GM10266 (cell line): ENCODE measurements around the gene IGSF6.
"Not testable (repeated sequence)": the region's sequence is repeated elsewhere in the genome, so short reads cannot be mapped to it uniquely, and the experiment has no call there.

Experiments used
- DNase-seq: peaks from one replicate; pipeline ENCODE4 v3.0.0; 2012; ENCODE audit errors: extremely low spot score
- TF ChIP-seq, protein P1 (sequence below): IDR thresholded peaks from 2 replicates; pipeline ENCODE4 v1.5.1; 2012; ENCODE audit warnings: mild to moderate bottlenecking, low read depth; ENCODE audit not compliant: control insufficient read depth, insufficient read depth; ENCODE audit errors: missing control alignments

The IGSF6 gene

DNA sequence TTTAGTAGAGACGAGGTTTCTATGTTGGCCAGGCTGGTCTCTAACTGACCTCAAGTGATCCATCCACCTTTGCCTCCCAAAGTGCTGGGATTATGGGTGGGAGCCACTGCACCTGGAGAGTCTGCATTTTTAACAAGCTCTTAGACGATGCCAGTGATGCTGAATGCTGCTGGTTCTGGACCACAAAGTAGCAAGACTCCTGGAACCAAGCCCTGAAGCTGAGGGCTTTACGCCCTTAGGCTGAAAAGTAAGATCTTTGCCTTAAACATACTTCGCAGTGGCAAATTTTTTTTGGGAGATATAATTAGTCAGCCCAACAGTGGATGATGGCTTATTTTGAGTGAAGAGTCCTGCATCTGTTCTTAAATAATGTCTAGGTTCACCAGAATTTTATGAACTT is 39.0 kb downstream of the IGSF6 start:
- TF ChIP-seq, protein P1, sequence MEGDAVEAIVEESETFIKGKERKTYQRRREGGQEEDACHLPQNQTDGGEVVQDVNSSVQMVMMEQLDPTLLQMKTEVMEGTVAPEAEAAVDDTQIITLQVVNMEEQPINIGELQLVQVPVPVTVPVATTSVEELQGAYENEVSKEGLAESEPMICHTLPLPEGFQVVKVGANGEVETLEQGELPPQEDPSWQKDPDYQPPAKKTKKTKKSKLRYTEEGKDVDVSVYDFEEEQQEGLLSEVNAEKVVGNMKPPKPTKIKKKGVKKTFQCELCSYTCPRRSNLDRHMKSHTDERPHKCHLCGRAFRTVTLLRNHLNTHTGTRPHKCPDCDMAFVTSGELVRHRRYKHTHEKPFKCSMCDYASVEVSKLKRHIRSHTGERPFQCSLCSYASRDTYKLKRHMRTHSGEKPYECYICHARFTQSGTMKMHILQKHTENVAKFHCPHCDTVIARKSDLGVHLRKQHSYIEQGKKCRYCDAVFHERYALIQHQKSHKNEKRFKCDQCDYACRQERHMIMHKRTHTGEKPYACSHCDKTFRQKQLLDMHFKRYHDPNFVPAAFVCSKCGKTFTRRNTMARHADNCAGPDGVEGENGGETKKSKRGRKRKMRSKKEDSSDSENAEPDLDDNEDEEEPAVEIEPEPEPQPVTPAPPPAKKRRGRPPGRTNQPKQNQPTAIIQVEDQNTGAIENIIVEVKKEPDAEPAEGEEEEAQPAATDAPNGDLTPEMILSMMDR: no peak

GRCh38 chr16:21611556-21612384 is 40.6 kb downstream of the IGSF6 start:
- TF ChIP-seq, protein P1: no peak
- no peak for DNase-seq

More for the DNA sequence above, 39.0 kb downstream of the IGSF6 start:
- DNase-seq: no peak

DNA sequence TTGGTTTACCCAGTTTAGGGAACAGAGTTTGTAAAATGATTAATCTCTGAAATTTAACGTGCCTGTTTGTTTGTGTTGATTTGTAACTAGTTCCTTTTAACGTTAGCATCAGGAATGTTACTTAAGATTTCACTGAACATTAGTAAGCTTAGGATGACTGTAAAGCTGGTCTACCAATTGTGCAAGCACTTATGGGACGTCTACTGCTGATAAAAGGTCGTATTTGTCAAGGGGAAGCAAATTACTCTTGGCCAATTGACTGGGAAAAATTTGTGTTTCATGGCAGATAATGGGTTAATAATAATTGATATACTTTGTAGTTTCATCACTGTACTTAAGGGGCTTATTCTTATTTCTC is 41.2 kb downstream of the IGSF6 start:
- DNase-seq: no peak

DNA sequence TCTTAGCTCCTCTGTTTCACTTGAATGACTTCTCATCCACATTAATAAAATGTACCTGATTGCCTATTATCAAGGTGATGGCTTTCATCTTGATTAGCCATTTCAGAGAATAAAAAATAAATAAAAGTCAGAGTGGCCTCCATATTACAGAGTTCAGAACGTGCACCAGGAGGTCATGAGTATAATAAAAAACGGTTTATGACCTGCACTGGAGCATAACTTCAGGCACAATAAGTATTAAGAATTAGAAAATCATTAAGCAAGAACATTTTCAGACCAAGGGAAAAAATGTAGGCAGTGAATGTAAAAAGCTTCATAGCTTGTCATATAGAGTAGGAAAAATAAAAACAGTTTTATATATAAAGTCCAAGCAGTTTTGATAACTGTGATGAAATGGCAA is 41.6 kb downstream of the IGSF6 start:
- TF ChIP-seq, protein P1: no peak
- no peak for DNase-seq

More for the DNA sequence above, 41.2 kb downstream of the IGSF6 start:
- TF ChIP-seq, protein P1: no peak

GRCh38 chr16:21610006-21610544 is 42.3 kb downstream of the IGSF6 start:
- TF ChIP-seq, protein P1: no peak
- DNase-seq: no peak

DNA sequence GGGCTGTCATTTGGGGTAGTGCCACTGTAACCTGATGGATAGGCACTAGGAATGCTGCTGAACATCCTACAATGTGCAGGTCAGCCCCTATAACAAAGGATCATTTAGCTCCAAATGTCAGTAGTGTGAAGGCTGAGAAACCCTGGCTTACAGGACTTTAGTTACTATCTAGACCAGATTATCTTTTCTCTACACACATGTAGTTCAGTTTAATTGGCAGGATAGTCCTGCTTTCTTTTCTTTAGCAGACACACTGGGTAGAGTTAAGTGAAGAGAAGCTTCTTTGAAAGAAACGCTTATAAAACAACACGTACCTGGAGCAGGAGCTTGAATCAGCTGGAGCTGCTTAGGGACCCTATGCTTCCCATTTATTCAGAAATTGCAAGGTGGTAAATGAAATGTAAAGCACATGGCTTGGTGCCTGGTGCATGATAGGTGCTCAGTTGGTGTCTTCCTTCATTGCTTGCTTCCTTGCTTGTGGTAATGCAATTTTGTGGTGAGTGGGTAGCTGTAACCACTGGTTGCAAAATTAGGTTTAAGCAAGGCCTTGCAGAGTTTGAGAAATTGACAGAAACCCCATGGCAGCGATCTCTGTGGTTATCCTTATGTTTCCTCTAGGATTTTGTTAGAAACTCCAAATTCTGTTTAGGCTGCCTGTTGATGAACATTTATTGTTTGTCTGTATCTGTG is 43.6 kb downstream of the IGSF6 start:
- DNase-seq: no peak
- TF ChIP-seq, protein P1: no peak

DNA sequence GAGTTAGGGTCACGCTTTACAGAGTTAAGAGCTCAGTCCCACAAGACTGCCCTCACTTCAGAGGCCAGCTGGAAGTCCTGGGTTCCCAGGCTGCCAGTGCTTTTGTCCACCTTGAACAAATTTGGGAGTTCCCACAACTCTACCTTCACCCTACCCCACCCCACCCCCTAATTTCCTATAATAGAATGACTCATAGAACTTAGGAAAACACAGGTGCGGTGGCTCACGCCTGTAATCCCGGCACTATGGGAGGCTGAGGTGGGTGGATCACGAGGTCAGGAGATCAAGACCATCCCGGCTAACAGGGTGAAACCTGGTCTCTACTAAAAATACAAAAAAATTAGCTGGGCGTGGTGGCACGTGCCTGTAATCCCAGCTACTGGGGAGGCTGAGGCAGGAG is 46.6 kb downstream of the IGSF6 start:
- not testable (repeated sequence) for DNase-seq
